ENCODE data around the gene CREB5. TPM values are rescaled to one million over a fixed set of nuclear protein-coding genes. Genes with fewer than 3 reads are reported as not detected.

CREB5 gene
- total RNA-seq, 1 experiment from 2014 or later: 0.49 TPM

DNA sequence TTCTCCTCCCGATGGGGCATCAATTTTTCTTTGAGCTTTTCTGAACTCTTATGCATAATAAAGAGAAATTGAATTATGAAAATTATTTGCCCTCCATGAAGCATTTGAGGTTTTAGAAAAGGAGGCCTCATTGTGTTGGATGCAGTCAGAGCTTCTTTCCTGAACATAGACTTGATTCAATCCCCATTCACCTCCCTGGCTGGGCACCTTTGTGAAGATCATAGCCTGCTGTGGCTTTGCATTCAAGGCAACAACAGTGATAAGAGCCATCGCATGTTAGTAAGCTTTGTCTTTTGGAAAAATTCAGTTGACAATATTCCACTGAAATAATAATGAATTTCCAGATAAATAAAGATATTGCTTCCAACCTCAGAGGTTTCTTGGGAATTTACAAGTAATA is 458.8 kb downstream of the CREB5 start:
- no TSS peak for BruUV-seq (replicated peaks)
- no peaks in the 10 kb centered on the region for H3K4me1 ChIP-seq (ENCODE audit: control insufficient read depth in 1 of 2, insufficient read depth in 2 of 2, low read length in 2 of 2)
- H2AFZ ChIP-seq (ENCODE audit: low read depth, low read length, poor library complexity, severe bottlenecking): no peak overlapping the region
- no peak overlapping the region for H3K4me3 ChIP-seq (replicated peaks in 1 of 2; ENCODE audit: low read depth in 1 of 2, low read length in 2 of 2)
- no peak for TF ChIP-seq TCF7L2 (IDR thresholded peaks at IDR 0.05; ENCODE audit: borderline replicate concordance, extremely low read depth, insufficient read depth, insufficient read length)
- TF ChIP-seq YY1 (IDR thresholded peaks at IDR 0.05; ENCODE audit: extremely low read depth, insufficient replicate concordance, low read depth, low read length): no peak
- TF ChIP-seq CEBPB (IDR thresholded peaks at IDR 0.05; ENCODE audit: low read depth): no peak
- no peak overlapping the region for H3K9ac ChIP-seq (ENCODE audit: low read length)
- intact Hi-C loops (cut with micrococcal nuclease): no loop called here
- no peaks in the 10 kb centered on the region for H3K9me2 ChIP-seq (ENCODE audit: insufficient read depth)
- no peaks in the 10 kb centered on the region for H3K79me2 ChIP-seq (ENCODE audit: insufficient read depth, low read length)
- H3K27ac ChIP-seq (ENCODE audit: low read depth, low read length): no peak overlapping the region
- H3K4me2 ChIP-seq (ENCODE audit: low read length): no peak overlapping the region
- no peaks in the 10 kb centered on the region; the same call in 1 of the 2 replicates for H3K27me3 ChIP-seq (ENCODE audit: insufficient read depth, low read length)
- no peaks in the 10 kb centered on the region for H3K9me3 ChIP-seq (ENCODE audit: control insufficient read depth in 1 of 2, insufficient read depth in 1 of 2, low read depth in 1 of 2, low read length in 2 of 2)
- ATAC-seq (no peak), DNase-seq (ENCODE audit: low read depth, low spot score) (no peak)
- ChIA-PET RAD21 (ENCODE audit: low non-redundant PET in 1 of 2, low total read pairs in 2 of 2, uncharacterized antibody in 2 of 2, unreplicated experiment in 2 of 2) (no interaction called here), CTCF (no interaction called here), POLR2A (no interaction called here)
- no peaks in the 10 kb centered on the region for H4K20me1 ChIP-seq (ENCODE audit: insufficient read depth)
- no peaks in the 10 kb centered on the region for H3K36me3 ChIP-seq (ENCODE audit: control insufficient read depth in 1 of 2, insufficient read depth in 2 of 2, low read length in 2 of 2)

DNA sequence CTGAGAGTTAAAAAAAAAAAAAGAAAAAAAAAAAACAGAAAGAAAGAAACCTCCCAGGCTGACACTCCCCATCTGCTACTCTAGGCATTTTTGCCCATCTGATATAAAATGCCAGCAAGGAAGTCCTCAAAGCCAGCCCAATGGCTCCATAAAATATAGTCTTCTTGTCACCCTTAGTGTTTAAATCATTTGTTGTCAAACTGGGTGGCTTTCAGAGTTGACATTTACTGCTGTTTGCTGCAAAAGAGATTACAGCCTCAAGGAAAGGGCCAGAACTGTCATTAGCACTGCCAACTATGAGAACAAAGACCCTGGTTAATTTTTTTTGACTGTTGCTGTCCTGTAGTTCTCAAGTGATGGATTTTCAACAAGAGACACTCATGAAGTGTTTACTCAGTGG is 459.3 kb downstream of the CREB5 start:
- DNase-seq (ENCODE audit: low read depth, low spot score) (no peak), ATAC-seq (no peak)
- TF ChIP-seq SRF (IDR thresholded peaks at IDR 0.05; ENCODE audit: low read depth) (no peak), POLR2A (IDR thresholded peaks at IDR 0.05; ENCODE audit: borderline replicate concordance, extremely low read depth, insufficient read depth, insufficient read length) (no peak), POLR2AphosphoS5 (IDR thresholded peaks at IDR 0.05; ENCODE audit: low read depth, low read length) (no peak), JUND (IDR thresholded peaks at IDR 0.05) (no peak), EZH2phosphoT487 (IDR thresholded peaks at IDR 0.05; ENCODE audit: borderline replicate concordance) (no peak), FOSL1 (IDR thresholded peaks at IDR 0.05; ENCODE audit: low read depth) (no peak)
- TF ChIP-seq, protein P1, sequence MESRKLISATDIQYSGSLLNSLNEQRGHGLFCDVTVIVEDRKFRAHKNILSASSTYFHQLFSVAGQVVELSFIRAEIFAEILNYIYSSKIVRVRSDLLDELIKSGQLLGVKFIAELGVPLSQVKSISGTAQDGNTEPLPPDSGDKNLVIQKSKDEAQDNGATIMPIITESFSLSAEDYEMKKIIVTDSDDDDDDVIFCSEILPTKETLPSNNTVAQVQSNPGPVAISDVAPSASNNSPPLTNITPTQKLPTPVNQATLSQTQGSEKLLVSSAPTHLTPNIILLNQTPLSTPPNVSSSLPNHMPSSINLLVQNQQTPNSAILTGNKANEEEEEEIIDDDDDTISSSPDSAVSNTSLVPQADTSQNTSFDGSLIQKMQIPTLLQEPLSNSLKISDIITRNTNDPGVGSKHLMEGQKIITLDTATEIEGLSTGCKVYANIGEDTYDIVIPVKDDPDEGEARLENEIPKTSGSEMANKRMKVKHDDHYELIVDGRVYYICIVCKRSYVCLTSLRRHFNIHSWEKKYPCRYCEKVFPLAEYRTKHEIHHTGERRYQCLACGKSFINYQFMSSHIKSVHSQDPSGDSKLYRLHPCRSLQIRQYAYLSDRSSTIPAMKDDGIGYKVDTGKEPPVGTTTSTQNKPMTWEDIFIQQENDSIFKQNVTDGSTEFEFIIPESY (IDR thresholded peaks at IDR 0.05; ENCODE audit: extremely low read depth, insufficient replicate concordance, low read length): no peak
- TF ChIP-seq, protein P2, sequence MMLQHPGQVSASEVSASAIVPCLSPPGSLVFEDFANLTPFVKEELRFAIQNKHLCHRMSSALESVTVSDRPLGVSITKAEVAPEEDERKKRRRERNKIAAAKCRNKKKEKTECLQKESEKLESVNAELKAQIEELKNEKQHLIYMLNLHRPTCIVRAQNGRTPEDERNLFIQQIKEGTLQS (IDR thresholded peaks at IDR 0.05): no peak
- TF ChIP-seq, protein P3, sequence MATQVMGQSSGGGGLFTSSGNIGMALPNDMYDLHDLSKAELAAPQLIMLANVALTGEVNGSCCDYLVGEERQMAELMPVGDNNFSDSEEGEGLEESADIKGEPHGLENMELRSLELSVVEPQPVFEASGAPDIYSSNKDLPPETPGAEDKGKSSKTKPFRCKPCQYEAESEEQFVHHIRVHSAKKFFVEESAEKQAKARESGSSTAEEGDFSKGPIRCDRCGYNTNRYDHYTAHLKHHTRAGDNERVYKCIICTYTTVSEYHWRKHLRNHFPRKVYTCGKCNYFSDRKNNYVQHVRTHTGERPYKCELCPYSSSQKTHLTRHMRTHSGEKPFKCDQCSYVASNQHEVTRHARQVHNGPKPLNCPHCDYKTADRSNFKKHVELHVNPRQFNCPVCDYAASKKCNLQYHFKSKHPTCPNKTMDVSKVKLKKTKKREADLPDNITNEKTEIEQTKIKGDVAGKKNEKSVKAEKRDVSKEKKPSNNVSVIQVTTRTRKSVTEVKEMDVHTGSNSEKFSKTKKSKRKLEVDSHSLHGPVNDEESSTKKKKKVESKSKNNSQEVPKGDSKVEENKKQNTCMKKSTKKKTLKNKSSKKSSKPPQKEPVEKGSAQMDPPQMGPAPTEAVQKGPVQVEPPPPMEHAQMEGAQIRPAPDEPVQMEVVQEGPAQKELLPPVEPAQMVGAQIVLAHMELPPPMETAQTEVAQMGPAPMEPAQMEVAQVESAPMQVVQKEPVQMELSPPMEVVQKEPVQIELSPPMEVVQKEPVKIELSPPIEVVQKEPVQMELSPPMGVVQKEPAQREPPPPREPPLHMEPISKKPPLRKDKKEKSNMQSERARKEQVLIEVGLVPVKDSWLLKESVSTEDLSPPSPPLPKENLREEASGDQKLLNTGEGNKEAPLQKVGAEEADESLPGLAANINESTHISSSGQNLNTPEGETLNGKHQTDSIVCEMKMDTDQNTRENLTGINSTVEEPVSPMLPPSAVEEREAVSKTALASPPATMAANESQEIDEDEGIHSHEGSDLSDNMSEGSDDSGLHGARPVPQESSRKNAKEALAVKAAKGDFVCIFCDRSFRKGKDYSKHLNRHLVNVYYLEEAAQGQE (IDR thresholded peaks at IDR 0.05; ENCODE audit: low read depth): no peak
- Histone ChIP-seq H3K9me3 (ENCODE audit: control insufficient read depth in 1 of 2, insufficient read depth in 1 of 2, low read depth in 1 of 2, low read length in 2 of 2) (no peaks in the 10 kb centered on the region), H3K9me2 (ENCODE audit: insufficient read depth) (no peaks in the 10 kb centered on the region), H3K4me1 (ENCODE audit: control insufficient read depth in 1 of 2, insufficient read depth in 2 of 2, low read length in 2 of 2) (no peaks in the 10 kb centered on the region), H3K4me3 (replicated peaks in 1 of 2; ENCODE audit: low read depth in 1 of 2, low read length in 2 of 2) (no peak overlapping the region), H3K9ac (ENCODE audit: low read length) (no peak overlapping the region), H3K27ac (ENCODE audit: low read depth, low read length) (no peak overlapping the region), H2AFZ (ENCODE audit: low read depth, low read length, poor library complexity, severe bottlenecking) (no peak overlapping the region), H3K79me2 (ENCODE audit: insufficient read depth, low read length) (no peaks in the 10 kb centered on the region), H3K27me3 (ENCODE audit: insufficient read depth, low read length) (no peaks in the 10 kb centered on the region), H3K4me2 (ENCODE audit: low read length) (no peak overlapping the region), H3K36me3 (ENCODE audit: control insufficient read depth in 1 of 2, insufficient read depth in 2 of 2, low read length in 2 of 2) (no peaks in the 10 kb centered on the region), H4K20me1 (ENCODE audit: insufficient read depth) (no peaks in the 10 kb centered on the region)
- BruUV-seq (replicated peaks): no TSS peak
- intact Hi-C loops (cut with micrococcal nuclease): no loop called here
- CTCF ChIA-PET: no interaction called here
- RAD21 ChIA-PET (ENCODE audit: low non-redundant PET in 1 of 2, low total read pairs in 2 of 2, uncharacterized antibody in 2 of 2, unreplicated experiment in 2 of 2): no interaction called here
- POLR2A ChIA-PET: no interaction called here
